ENCODE data around the gene PHF21A.

Gene PHF21A

DNA sequence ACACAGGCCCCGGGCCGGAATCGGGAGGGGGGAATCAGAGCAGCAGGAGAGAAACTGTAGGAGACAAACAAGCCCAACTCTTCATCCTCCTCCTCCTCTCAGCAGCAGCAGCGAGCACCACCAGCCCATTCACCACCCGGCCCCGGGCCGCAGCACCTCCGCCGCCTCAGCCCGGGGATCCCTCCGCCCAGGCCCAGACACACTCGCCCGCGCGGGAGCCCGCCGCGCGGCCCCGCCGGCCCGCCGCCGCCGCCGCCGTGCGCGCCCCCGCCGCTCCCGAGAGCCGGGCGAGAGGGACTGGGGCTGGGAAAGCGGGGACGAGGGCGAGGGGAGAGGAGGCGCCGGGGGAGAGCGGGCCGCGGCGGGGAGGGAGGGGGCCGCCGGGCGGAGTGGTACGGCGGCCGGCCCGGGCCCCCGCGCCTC, at the start of gene PHF21A:
Gene PHF21A, minus strand, starts transcription at position 154 of the 423 bp plus-strand sequence. CDS start 37,235 bp downstream, outside the sequence.
- peak; percentile 85 to 89 for DNase-seq

DNA sequence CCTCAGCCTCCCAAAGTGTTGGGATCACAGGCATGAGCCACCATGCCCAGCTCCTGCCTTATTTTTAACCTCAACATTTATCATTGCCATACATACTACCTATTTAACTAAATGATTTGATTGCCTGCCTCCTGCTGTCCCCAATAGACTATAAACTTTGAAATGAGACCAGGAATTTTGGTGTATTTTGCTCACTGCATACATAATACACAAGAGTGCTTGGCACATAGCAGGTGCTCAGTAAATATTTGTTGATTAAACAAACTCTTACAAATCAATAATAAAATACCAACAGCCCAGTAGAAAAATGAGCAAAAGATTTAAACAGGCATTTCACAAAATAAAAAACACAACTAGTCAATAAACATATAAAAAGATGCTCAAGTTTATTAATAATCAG, 49.5 kb upstream of the PHF21A start:
- no peak for DNase-seq

DNA sequence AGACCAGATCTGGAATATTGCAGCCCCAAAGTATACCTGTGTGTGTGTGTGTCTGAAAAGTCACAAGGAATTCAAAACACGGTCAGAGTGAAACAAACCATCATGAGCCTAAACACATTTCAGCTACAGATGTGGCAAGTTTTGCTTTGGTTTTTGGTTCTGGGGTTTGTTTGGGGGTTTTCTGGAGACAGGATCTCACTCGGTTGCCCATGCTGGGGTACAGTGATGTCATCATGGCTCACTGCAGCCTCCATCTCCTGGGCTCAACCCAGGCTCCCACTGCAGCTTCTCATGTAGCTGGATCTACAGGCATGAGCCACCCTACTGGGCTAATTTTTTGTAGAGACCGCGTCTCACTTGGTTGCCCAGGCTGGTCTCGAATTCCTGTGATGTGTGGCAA, 41.4 kb upstream of the PHF21A start:
- DNase-seq = no peak

DNA sequence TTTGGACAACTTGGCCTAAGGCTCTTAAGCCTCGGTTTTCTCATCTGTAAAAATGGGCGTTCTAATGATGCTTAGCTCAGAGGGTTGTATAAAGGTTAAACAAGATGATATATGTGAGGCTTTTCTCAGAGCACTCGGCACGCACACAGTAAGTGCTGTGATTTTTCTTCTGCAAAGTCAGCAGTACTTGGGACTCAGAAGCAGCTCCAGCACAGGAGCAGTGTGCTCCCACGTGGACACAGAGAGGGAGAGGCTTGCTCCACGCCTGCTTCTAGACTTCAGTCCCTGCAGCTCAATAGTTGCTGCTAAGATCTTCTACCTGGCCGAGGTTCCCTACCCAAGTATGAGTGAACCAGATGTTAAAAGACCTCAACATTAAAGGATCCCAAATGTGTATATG, 39.9 kb upstream of the PHF21A start:
- DNase-seq = no peak

DNA sequence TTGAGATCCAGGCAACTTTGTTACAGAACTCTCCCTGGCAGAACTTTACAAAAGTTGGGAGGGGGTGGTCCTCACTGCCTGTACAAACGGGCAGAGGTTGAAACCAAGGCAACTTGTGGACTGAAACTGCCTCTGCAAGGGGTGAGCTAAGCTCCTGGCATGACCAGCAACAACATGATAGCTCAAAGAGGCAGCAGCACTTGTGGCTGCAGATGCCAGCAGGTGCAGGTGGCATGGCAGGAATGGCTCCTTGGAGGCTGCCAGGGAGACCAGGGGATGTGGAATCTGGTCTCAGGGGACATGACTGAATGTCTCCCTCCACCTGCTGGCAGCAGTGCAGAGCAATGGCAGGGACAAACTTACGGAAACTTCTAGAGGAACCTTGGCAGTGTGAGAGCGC, 38.8 kb upstream of the PHF21A start:
- DNase-seq = no peak

DNA sequence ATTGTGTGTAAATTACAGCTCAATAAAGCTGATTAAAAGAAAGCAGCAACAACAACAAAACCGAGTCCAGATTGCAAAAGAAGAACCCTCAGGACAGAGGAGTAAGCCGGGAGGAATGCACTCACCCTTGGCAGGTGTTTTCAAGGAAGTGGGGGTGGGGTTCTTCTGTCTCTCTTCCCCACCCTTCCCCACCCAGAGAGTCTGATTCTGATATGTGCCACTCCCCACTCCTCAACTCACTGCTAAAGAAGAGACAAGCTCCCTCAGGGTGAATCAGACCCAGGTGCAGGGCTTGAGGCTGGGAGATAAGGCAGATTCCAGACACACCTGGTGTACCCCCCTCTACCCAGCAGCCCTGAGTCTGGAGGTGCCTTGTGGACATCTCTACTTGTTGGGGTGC, 38.4 kb upstream of the PHF21A start:
- no peak for DNase-seq

DNA sequence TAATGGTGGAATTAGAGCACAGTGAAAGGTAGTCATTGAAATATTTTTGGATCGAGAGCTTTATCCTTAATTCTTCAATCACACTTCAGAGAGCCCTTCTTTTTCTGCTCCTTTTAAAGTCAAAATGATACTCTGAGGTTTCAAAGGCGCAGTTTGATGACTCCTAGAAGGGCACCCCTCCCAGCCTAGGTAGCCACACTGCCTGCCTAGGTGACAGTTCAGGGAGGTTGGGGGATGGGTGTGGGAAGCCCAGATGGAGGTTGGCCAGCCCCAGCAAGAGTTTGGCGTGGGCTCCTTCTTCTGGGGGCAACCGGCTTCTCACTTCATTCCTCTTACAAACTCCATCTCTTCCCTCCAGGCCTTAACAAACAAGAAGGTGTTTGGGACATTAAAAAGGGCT, 28.6 kb upstream of the PHF21A start:
- DNase-seq = no peak

DNA sequence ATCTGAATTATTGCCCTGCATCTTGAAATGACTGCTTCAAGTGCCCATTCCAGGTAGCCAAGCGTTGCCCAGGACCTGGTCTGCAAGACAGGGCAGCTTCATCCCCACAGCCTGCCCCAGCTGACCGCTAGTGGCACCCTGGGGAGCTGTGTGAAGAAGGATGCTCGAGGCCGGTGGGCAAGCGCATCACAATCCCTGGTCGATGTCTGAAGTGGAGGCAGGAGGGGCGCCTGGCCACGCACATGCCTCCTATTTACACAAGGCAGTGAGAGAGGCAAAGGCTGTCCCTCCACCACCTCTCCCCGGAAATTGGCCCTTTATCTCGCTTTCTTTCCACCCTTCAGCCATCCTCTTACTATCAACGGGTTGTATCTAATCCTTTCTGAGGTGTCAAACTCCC, 28.1 kb upstream of the PHF21A start:
- DNase-seq = no peak

DNA sequence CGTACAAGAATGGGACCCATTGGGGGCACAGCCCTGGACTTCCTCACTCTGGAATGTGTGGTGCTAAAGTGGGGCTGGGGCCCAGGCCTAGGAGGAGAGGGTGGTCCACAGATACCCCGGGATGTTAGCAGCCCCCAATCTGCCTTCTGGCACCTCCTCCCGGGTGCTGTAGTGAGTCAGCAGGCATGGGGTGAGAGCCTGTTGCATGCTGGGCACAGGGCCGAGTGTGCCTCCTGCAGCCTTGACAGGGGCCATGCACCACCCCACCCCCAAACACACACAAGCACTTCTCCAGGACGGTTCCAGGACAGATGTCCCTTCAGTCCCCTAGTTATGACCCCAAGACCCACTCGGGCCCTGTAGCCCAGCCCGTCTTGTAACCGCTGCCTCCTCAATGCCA, 23.5 kb upstream of the PHF21A start:
- DNase-seq = no peak

DNA sequence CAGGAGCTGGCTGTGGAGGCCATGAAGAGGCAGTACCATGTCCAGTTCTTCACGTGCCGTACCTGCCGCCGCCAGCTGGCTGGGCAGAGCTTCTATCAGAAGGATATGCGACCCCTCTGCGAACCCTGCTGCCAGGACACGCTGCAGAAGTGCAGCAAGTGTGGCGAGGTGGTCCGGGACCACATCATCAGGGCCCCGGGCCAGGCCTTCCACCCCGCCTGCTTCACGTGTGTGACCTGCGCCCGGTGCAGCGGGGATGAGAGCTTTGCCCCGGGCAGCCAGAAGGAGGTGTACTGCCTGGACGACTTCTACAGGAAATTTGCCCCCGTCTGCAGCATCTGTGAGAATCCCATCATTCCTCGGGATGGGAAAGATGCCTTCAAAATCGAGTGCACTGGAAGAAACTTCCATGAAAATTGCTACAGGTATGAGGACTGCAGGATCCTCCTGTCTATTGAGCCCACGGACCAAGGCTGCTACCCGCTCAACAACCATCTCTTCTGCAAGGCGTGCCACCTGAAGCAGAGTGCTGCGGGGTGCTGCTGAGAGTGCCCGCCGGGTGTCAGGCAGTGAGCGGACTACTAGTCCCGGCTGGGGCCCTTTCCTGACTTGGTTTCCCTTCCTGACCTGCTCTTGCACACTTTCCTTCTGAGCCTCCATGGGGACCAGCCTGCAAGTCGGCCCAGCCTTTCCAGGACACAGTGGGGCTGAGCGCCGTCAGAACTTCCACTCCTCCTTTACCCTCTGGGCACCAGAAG, 22.0 kb upstream of the PHF21A start:
- no peak for DNase-seq

DNA sequence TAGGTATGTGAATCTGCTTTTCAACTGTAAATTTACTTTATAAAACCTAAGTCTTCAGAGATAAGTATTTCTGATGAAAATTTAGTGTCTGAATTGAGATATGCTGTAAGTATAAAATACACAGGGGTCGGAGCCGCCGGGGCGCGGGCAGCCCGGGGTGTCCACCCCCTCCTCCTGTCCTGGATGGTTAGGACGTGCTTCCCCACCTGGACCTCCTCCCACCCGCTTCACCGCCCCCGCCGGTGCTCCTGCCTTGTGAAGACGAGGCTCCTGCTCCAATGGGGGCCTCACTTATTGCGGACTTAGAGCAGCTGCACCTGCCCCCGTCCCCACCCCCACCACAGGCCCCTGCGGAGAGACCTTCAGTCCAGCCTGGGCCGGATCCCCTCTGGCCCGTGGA, 21.3 kb upstream of the PHF21A start:
- DNase-seq = no peak

DNA sequence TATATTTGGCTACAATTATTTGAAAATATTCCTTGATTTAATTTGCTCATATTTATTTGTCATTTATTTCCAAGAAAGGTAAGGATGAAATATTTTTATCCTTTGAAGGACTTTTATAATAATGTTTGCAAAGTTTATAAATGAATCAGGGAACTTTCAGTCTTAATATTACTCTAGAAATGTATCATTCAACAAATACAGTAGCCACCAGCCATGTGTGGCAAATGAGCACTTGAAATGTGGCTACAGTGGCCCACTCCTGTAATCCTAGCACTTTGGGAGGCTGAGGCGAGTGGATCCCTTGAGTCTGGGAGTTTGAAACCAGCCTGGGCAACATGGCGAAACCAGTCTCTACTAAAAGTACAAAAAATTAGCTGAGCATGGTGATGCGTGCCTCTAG, 20.3 kb upstream of the PHF21A start:
- no peak for DNase-seq

DNA sequence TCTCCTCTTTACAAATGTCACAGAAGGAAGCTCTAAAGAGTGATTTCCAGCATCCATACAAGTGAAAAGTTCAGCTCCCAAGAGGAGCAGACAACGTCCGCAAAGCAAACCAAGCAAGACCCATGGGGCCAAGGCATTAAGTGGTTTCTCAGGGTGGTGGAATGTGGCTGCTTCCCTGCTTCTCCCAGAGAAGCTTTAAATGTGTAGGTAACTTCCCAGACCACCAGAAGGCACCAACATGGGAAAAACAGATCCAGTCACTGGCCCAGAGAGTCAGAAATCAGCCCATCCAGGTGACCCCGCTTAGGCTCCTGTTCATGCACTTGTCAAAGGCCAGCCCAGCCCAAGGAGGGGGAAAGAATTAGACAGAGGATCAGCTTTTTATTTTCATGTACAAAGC, 13.3 kb upstream of the PHF21A start:
- no peak for DNase-seq

DNA sequence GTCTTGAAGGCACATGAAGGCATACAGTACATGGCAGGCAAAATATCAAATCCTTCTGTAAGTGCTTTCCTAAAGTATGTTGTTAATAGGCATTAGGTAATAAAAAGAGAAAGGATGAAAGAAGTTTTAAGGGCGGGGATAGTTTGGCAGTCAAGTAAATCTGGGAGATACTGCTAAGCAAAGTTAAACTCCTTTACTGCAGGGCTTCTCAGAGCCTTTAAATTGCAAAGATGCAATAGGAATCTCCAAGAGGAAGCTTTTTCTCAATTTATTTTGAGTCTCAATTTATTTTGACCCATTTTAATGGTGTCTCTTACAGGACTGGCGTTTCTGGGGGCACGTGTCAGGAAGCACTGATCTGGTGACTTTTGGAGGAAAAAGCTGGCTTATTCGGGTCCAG, 12.8 kb upstream of the PHF21A start:
- DNase-seq = no peak

DNA sequence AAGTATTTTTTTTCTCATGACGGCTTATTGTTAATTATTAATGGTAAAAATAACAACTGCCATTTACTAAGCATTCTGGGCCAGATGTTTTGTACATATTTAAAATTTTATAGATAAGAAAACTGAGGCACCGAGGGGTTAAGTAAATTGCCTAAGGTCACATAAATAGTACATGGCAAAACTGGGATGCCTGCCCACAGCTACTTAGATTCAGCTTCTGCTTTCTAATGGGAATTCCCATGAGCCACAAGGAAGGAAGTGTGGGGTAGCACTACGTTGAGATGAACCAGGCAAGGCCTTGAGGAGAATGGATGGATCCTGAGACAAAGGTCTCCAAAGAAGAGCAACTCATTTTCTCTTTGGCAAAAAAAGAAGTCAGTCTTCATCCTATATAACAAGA, 11.9 kb upstream of the PHF21A start:
- DNase-seq = no peak

DNA sequence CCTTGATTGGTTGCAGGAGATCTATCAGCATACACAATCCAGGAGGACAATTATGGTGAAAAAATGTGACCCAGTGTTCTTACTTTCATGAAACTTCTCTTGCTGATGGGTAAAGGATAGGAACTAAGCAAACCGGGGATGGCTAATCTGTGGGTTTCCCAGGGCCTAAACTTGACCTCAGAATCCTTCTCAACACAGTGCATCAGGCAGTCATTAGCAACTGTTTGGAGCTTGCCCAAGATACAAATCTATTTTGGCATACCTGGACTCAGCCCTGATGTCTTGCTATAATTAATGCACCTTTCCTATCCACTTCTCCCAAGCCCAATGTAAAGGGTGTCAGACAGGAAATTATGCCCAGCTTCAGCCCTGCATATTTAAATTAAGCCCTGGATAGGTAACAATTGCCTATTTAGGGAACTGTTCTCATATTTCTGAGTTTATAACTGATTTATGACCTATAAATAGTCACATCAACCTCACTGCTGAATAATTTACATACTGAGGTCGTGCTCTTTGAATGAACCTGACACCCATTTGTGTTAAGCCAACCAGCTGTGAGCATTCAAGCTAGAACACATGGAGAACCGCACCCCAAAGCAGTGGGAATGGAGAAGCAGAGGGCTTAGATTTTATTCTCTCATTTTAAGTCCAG, 9.2 kb upstream of the PHF21A start:
- DNase-seq = no peak

DNA sequence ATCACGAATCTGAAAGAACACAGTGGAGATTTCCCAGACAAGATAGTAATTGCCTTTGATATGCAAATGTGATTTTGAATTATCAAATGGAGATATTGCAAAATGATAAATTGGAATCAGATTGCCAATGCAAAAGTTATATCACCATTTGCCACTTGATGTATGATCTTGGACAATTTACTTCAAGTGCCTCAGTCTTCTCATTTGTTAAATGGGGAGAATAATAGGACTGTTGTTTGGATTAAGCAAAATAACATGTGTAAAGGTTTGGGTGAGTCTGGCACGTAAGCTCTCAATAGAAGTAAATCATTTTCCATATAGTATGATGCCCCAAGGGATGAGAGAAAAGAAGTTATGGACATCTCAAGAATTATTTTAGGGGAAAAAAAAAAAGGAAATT, 7.9 kb upstream of the PHF21A start:
- DNase-seq = no peak

DNA sequence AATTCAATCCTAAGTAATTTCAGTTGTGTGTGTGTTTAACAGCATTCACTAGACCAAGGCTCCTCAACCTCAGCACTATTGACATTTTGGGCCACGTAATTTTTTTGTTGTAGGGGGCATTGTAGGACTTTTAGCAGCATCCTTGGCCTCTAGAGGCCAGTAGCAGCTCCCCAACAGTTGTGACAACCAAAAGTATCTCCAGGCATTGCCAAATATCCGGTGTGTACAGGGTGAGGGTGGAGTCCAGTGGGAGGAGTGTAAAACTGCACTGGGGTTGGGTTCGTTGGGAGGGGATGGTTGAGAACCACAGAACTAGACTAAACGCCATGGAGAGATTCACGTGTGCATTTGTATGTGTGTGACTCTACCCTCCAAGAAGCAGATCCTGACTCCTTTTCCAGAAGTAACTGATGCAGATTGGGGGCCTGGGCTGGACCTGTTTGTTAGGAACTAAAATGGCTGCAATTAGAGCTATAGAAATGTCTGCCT, 5.9 kb upstream of the PHF21A start:
- peak; percentile 21 to 26 for DNase-seq

DNA sequence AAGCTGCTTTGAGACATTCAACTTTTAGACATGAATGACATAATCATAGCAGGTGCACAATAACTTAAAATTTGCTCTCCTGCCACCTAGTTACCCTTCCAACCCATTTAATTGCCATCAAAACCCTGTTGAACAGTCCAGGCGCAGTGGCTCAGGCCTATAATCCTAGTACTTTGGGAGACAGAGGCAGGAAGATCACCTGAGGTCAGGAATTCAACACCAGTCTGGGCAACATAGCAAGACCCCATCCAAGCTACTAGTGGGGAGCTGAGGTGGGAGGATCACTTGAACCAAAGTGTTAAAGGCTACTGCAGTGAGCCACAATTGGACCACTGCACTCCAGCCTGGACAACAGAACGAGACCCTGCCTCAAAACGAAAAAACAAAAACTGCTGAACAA, 4.0 kb upstream of the PHF21A start:
- DNase-seq = no peak

DNA sequence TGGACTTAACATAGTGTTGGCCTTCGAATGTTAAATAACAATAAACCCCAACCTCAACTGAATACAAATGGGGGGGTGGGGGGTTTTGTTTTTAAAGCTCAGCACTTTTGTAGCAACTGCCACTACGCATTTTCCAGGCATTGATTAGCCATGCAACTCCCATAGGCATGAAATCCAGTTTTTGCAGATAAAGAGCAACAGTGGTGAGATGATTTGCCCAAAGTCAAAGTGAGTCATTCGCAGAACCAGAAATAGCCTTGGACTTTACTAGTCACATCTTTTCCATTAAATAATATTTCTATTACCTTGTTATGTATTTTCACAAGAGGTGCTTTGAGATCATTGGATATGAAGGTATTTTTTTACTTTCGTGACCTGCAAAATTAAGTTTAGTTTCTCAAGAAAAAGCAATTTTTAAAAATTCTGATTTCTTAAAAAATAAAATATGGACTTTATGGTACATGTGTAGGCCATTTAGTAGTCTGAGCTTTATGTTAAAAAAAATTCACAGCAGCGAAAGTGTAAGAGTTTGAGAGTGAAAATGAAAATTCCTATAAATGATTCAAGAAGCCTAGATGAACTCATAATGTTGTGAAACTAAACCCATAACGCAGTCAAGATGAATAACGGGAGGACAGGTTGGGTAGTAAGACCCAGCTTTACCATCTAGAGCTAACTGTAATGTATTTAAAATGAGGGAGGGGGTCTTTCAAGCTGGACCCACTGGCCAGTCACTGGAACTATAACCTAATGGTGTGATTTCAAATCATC, 1.9 kb upstream of the PHF21A start:
- no peak for DNase-seq

DNA sequence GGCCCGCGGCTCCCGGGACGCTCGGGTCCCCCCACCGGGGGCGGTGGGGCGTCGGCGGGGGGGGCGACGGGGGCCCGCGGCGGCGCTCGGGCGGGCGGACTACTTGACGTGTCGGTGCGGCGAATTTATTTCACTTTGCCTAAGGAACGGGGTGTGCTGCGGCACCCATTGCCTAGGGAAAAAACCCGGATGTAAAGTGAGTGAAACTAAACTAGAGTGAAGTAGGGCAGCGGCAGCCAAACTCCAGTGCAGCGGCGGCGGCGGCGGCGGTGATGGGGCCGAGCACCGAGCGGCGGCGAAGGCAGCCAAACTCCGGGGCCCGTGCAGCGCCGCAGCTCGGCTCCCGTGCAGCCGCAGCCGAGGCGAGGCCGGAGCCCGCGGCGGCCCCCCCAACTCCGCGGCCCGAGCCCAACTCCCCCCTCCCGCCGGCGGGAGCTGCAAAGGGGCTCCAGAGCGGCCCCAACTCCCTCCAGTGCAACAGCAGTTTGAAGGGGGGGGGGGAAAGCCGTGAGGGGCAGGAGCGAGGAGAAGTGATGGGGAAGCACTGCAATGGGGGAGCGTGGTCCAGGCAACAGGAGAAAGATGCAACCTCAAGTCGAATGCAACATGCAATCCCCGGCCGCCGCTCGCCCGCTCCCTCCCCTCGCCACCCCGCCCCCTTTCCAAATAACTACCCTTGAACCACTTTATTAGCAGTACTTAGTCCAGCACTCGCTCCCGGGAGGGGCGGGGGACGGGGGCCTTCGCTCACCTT, 647 bp upstream of the PHF21A start:
- DNase-seq = peak; percentile 58 to 66

DNA sequence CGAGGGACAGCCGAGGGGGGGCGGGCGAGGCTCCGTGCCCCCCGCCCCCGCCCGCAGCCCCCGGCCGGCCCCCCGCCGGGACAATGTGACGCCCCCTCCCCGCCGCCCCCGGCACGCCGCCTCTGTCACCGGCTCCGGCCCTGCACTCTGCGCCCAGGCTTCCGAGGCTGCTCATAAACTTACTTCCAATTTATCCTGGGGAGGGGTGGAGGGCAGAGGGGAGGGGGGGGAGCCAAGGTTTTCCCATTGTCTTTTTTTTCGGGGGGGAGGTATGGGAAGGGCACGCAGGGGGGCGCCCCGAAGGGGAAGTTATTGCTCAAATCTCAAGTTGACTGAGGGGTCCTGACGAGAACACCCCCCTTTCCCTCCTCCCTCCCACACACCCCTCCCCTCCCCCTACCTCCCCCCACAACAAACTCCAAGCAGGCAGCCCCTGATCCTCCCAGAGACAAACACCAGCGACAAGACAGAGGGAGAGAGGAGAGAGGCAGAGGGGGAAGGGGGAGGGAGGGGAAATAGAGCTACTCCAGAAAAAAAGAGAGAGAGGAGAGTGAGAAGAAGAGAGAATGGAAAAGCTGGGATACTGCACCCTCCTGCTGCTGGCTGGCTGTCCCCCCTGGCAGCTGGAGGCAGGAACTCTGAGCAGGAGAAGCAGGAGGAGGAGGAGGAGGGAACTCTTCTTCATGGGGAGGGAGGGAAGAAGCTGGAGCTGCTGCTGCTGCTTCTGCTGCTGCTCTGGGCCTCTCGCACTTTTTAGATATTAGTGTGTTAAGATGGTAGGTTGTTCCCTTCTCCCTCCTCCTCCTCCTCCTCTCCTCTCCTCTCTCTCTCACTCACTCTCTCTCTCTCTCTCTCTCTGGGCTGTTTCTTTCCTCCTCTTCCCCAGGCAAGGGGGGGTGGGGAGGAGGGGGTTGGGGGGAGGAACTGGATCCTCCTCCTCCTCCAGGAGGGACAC, 631 bp downstream of the PHF21A start:
- peak; percentile 8 to 11 for DNase-seq
